Endodermal cell (in vitro differentiated cells): ENCODE data around the gene TLX2. TPM values are rescaled to one million over a fixed set of nuclear protein-coding genes. Genes with fewer than 3 reads are reported as not detected.

Experiments used
- DNase-seq: peaks from one replicate; pipeline ENCODE4 v3.0.0-alpha.2; 2017
- H3K27ac ChIP-seq: 2 replicates; pipeline ENCODE4 v1.5.1; 2013; ENCODE audit warnings: mild to moderate bottlenecking, low read depth, low read length, moderate library complexity
- H3K27me3 ChIP-seq: 2 replicates; pipeline ENCODE4 v1.6.1; 2013; ENCODE audit warnings: mild to moderate bottlenecking, low read length, moderate library complexity; ENCODE audit not compliant: insufficient read depth, control insufficient read depth, poor library complexity, severe bottlenecking
- H3K36me3 ChIP-seq: 2 replicates; pipeline ENCODE4 v1.7.0; 2013; ENCODE audit warnings: mild to moderate bottlenecking, low read length, moderate library complexity; ENCODE audit not compliant: control insufficient read depth, insufficient read depth
- H3K4me1 ChIP-seq: one replicate; pipeline ENCODE4 v1.7.0; 2013; ENCODE audit warnings: low read length; ENCODE audit not compliant: control insufficient read depth, insufficient read depth
- H3K4me3 ChIP-seq: 2 replicates; pipeline ENCODE4 v1.5.1; 2013; ENCODE audit warnings: mild to moderate bottlenecking, low read length, moderate library complexity
- H3K9ac ChIP-seq: 2 replicates; pipeline ENCODE4 v1.6.1; 2013; ENCODE audit warnings: mild to moderate bottlenecking, low read length, moderate library complexity; ENCODE audit not compliant: poor library complexity, severe bottlenecking; ENCODE audit errors: extremely low read depth
- H3K9me3 ChIP-seq: 2 replicates; pipeline ENCODE4 v1.6.1; 2013; ENCODE audit warnings: mild to moderate bottlenecking, low read length, moderate library complexity; ENCODE audit not compliant: control insufficient read depth
- H3K27ac Mint-ChIP-seq: 2 replicates; pipeline ENCODE4 v1.8.0; 2020; ENCODE audit warnings: mixed read lengths
- H3K27me3 Mint-ChIP-seq: 2 replicates; pipeline ENCODE4 v1.8.0; 2021; ENCODE audit warnings: mild to moderate bottlenecking, mixed read lengths; ENCODE audit not compliant: insufficient read depth
- H3K36me3 Mint-ChIP-seq: 2 replicates; pipeline ENCODE4 v1.8.0; 2020; ENCODE audit warnings: low read depth, mixed read lengths
- H3K4me1 Mint-ChIP-seq: 2 replicates; pipeline ENCODE4 v1.8.0; 2020; ENCODE audit warnings: mixed read lengths
- H3K4me3 Mint-ChIP-seq: 2 replicates; pipeline ENCODE4 v1.8.0; 2020; ENCODE audit warnings: mild to moderate bottlenecking, moderate library complexity, mixed read lengths
- H3K9me3 Mint-ChIP-seq: 2 replicates; pipeline ENCODE4 v1.8.0; 2020; ENCODE audit warnings: mild to moderate bottlenecking, mixed read lengths
- CTCF ChIP-seq: fragments of 200-600 bp; sonication (generic); conservative IDR thresholded peaks from 2 replicates; pipeline ENCODE4 v1.5.0; 2021; ENCODE audit warnings: antibody characterized with exemption, mild to moderate bottlenecking
- WGBS, 2 experiments: methylation state at CpG; one replicate each; pipeline versions ENCODE4 v1.1.5 to v1.1.7; 2013; ENCODE audit warnings: missing lambda C conversion rate in 2 of 2, mixed read lengths in 1 of 2; ENCODE audit not compliant: insufficient coverage in 1 of 2, insufficient read length in 1 of 2; 5-methylcytosine and 5-hydroxymethylcytosine counted together
- total RNA-seq, 2 donors: library from RNA; stranded (reverse); fragmentation: NEBNext Ultra II Directional in 1 of 2; extraction: Animal tissue kit (Norgen Biotek cat#: 25700) in 1 of 2; gene quantifications; 2 replicates in 1 of 2; 3 replicates in 1 of 2; pipeline ENCODE4 v1.2.1, GENCODE V29; 2021

TLX2 gene
- total RNA-seq, 2 donors from 2014 or later, result 0.22 to 0.27 TPM

DNA sequence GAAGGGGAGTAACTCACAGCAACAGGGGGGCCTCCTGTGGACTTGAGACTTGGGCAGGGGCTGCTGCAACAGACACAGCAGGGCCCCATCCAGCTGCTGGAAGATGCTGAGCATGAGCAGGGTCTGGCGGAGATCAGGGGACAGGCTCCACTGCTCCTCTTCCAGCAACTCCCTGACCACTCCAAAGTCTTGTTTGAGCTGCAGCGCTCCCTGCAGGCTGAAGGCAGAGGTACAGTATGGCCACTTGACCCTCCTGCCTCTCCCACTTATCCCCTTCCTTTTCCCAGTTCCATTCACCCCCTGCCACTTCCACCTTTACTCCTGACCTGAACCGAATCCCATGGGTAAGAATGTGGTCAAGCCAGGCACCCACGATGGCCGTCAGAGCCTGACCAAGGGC lies 39.4 kb upstream of the TLX2 start:
- no peaks in the 10 kb centered on the region for H3K4me1 Mint-ChIP-seq
- peaks cover 28% of the 10 kb centered on the region for H3K36me3 Mint-ChIP-seq
- H3K27ac Mint-ChIP-seq, result no peak overlapping the region
- H3K9me3 Mint-ChIP-seq, result no peaks in the 10 kb centered on the region
- Histone ChIP-seq H3K4me1 (no peaks in the 10 kb centered on the region), H3K27ac (no peak overlapping the region), H3K9me3 (no peaks in the 10 kb centered on the region), H3K9ac (no peak overlapping the region), H3K36me3 (peaks cover 30% of the 10 kb centered on the region), H3K27me3 (no peaks in the 10 kb centered on the region), H3K4me3 (no peak overlapping the region)
- peak; percentile 60 for TF ChIP-seq CTCF
- no peaks in the 10 kb centered on the region for H3K27me3 Mint-ChIP-seq
- H3K4me3 Mint-ChIP-seq, result no peak overlapping the region
- WGBS, 2 experiments, result 93 to 100% methylated on average over 4 to 5 of the region's 5 CpGs
- peak; percentile 83 for DNase-seq

DNA sequence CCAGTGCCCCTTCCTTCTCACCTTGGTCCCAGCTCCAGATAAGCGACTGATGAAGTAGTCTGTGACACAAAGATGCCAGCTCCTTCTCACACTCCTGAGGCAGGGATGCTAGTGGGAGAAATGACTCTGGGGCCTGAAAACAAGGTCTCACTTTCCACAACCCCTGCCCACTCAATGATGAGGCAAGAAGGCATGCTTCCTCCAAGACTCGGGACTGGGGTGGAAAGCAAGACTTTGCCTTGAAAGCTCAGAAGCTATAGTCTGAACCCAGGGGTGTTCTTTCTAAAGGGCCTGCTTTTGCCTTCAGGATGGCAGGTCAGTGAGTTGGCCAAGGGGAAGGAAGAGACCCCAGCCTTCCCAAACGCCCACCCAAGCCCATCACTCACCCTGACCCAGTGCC lies 32.8 kb upstream of the TLX2 start:
- Mint-ChIP-seq H3K36me3 (peaks cover 30% of the 10 kb centered on the region), H3K27me3 (no peaks in the 10 kb centered on the region), H3K4me1 (peaks cover 8% of the 10 kb centered on the region), H3K27ac (no peak overlapping the region), H3K4me3 (peak overlapping the region; percentile 86), H3K9me3 (no peaks in the 10 kb centered on the region)
- Histone ChIP-seq H3K4me3 (peak overlapping the region; percentile 96), H3K27me3 (no peaks in the 10 kb centered on the region), H3K27ac (no peak overlapping the region), H3K9me3 (no peaks in the 10 kb centered on the region), H3K4me1 (peaks cover 3% of the 10 kb centered on the region), H3K36me3 (peaks cover 20% of the 10 kb centered on the region), H3K9ac (no peak overlapping the region)
- 80 to 81% methylated on average over 1 to 3 of the region's 3 CpGs for WGBS, 2 experiments
- TF ChIP-seq CTCF, result no peak
- no peak for DNase-seq

DNA sequence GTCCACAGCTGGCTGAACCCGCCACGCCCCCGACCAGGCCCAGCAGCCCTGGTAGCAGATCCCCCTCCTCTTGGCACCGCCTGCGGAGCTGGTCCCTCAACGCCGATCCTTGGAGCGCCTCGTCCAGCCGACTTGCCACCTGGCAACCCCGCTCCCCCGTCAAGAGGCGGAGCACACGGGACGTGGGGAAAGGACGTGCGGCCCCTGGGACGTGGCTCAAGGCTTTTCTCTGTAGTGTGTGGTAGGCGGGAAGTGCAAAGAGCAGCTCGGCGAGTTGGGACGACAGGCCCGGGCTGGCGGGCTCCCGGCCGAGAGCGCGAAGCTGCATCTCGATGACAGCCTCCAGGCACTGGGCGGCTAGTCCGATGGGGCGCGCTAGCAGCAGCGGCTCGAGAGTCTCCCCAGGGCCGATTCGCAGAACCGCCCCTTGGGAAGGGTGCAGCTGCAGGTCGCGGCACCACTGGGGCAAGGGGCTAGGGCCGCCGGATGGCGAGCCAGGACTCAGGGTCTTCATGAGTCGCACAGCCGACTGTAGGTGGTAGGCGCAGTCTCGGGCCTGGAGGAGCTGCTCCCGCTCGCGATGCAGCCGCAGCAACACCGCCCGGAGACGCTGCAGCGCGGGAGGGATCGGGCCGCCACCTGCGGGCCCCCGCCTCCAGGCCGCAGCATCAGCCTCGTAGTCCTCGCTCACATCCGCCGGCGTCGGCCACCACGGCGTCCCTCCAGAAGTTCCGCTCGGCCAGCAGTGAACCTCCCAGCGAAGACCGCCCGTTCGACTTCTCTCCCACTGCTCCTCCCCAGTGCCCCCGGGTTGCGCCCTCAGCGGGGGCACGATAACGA lies 32.1 kb upstream of the TLX2 start:
- WGBS, 2 experiments, result 2% methylated on average over 36 to 80 of the region's 80 CpGs
- peak overlapping the region; percentile 98 for H3K27ac Mint-ChIP-seq
- H3K36me3 ChIP-seq, result peaks cover 22% of the 10 kb centered on the region
- TF ChIP-seq CTCF, result no peak
- peak overlapping the region; percentile 4 for H3K27ac ChIP-seq
- no peaks in the 10 kb centered on the region for H3K27me3 Mint-ChIP-seq
- no peaks in the 10 kb centered on the region for H3K9me3 ChIP-seq
- H3K4me1 Mint-ChIP-seq, result peaks cover 8% of the 10 kb centered on the region
- peak overlapping the region; percentile 96 for H3K4me3 ChIP-seq
- H3K9me3 Mint-ChIP-seq, result no peaks in the 10 kb centered on the region
- no peaks in the 10 kb centered on the region for H3K27me3 ChIP-seq
- peak overlapping the region; percentile 78 for H3K9ac ChIP-seq
- DNase-seq, result peak; percentile 61
- H3K4me3 Mint-ChIP-seq, result peak overlapping the region; percentile 86
- H3K4me1 ChIP-seq, result peaks cover 3% of the 10 kb centered on the region
- peaks cover 34% of the 10 kb centered on the region for H3K36me3 Mint-ChIP-seq
